HepG2 (cell line): ENCODE results near the gene ZNF772.

Experiments used
- TF ChIP-seq, protein P1 (sequence below): sonication (generic); formaldehyde crosslinking; IDR thresholded peaks from 2 replicates; pipeline ENCODE4 v1.8.1; 2023; ENCODE audit warnings: mild to moderate bottlenecking, inconsistent platforms, moderate library complexity, missing genetic modification reagents, borderline replicate concordance
- TF ChIP-seq, protein P2 (sequence below), 2 experiments: IDR thresholded peaks; 2 replicates each; pipeline ENCODE4 v1.6.1; 2011 to 2012; ENCODE audit warnings: low read length in 2 of 2, borderline replicate concordance in 1 of 2, low read depth in 1 of 2, mild to moderate bottlenecking in 1 of 2, moderate library complexity in 1 of 2

DNA sequence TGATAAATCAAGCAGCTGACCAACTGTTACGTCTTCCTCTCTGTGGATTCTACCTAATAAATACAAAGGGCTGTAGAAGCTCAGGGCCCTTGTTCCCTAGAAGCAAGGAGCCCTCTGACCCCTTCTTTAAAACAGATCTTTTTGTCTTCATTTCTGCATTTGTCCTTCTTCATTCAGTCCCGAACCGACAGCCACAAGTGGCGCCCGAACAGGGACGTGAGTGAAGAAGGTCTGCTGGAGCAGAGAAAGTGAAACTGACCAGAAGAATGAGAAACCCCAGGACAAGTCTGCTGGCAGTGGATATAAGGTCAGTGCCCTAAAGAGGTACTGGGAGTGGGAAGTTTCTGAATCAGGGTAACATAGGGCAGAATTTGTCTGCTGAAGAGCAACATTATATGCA is 35.5 kb upstream of the ZNF772 start:
- TF ChIP-seq, protein P1, sequence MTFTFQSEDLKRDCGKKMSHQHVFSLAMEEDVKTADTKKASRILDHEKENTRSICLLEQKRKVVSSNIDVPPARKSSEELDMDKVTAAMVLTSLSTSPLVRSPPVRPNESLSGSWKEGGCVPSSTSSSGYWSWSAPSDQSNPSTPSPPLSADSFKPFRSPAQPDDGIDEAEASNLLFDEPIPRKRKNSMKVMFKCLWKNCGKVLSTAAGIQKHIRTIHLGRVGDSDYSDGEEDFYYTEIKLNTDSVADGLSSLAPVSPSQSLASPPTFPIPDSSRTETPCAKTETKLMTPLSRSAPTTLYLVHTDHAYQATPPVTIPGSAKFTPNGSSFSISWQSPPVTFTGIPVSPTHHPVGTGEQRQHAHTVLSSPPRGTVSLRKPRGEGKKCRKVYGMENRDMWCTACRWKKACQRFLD (CRISPR knock-in tag): no peak
- TF ChIP-seq, protein P2, sequence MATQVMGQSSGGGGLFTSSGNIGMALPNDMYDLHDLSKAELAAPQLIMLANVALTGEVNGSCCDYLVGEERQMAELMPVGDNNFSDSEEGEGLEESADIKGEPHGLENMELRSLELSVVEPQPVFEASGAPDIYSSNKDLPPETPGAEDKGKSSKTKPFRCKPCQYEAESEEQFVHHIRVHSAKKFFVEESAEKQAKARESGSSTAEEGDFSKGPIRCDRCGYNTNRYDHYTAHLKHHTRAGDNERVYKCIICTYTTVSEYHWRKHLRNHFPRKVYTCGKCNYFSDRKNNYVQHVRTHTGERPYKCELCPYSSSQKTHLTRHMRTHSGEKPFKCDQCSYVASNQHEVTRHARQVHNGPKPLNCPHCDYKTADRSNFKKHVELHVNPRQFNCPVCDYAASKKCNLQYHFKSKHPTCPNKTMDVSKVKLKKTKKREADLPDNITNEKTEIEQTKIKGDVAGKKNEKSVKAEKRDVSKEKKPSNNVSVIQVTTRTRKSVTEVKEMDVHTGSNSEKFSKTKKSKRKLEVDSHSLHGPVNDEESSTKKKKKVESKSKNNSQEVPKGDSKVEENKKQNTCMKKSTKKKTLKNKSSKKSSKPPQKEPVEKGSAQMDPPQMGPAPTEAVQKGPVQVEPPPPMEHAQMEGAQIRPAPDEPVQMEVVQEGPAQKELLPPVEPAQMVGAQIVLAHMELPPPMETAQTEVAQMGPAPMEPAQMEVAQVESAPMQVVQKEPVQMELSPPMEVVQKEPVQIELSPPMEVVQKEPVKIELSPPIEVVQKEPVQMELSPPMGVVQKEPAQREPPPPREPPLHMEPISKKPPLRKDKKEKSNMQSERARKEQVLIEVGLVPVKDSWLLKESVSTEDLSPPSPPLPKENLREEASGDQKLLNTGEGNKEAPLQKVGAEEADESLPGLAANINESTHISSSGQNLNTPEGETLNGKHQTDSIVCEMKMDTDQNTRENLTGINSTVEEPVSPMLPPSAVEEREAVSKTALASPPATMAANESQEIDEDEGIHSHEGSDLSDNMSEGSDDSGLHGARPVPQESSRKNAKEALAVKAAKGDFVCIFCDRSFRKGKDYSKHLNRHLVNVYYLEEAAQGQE (IDR thresholded peaks at IDR 0.05; ENCODE audit: borderline replicate concordance in 1 of 2, low read depth in 1 of 2, low read length in 2 of 2): no peak
